Measurements from ENCODE around the gene TEKT3. TPM values are rescaled to one million over a fixed set of nuclear protein-coding genes. Genes with fewer than 3 reads are reported as not detected.

Gene TEKT3
- total RNA-seq, 1 donor from 2014 or later = 0.42 TPM

- no peaks in the 10 kb centered on the region for H3K27me3 Mint-ChIP-seq (ENCODE audit: low read depth)
- H3K4me1 Mint-ChIP-seq = peaks cover 17% of the 10 kb centered on the region
- no peaks in the 10 kb centered on the region for H3K36me3 Mint-ChIP-seq (ENCODE audit: low read depth)
- no peak overlapping the region for H3K4me3 Mint-ChIP-seq
- peaks cover 15% of the 10 kb centered on the region for H3K9me3 Mint-ChIP-seq
- H3K27ac Mint-ChIP-seq (ENCODE audit: unreplicated experiment) = no peak overlapping the region
- DNase-seq (ENCODE audit: low read depth, low spot score) = no peak
- TF ChIP-seq CTCF (conservative IDR thresholded peaks at IDR 0.05) = no peak
Measured at GRCh38 chr17:15382914-15383313, 41.5 kb upstream of the TEKT3 start.

GRCh38 chr17:15381707-15382106 lies 40.3 kb upstream of the TEKT3 start:
- H3K27me3 Mint-ChIP-seq (ENCODE audit: low read depth) = no peaks in the 10 kb centered on the region
- H3K4me1 Mint-ChIP-seq = peaks cover 29% of the 10 kb centered on the region
- no peaks in the 10 kb centered on the region for H3K36me3 Mint-ChIP-seq (ENCODE audit: low read depth)
- H3K9me3 Mint-ChIP-seq = peaks cover 10% of the 10 kb centered on the region
- DNase-seq (ENCODE audit: low read depth, low spot score) = no peak
- no peak overlapping the region for H3K27ac Mint-ChIP-seq (ENCODE audit: unreplicated experiment)
- no peak for TF ChIP-seq CTCF (conservative IDR thresholded peaks at IDR 0.05)
- no peak overlapping the region for H3K4me3 Mint-ChIP-seq

GRCh38 chr17:15380446-15380845 lies 39.0 kb upstream of the TEKT3 start:
- no peak overlapping the region for H3K4me3 Mint-ChIP-seq
- H3K9me3 Mint-ChIP-seq = peaks cover 8% of the 10 kb centered on the region
- H3K4me1 Mint-ChIP-seq = peaks cover 34% of the 10 kb centered on the region
- H3K36me3 Mint-ChIP-seq (ENCODE audit: low read depth) = no peaks in the 10 kb centered on the region
- H3K27me3 Mint-ChIP-seq (ENCODE audit: low read depth) = no peaks in the 10 kb centered on the region
- TF ChIP-seq CTCF (conservative IDR thresholded peaks at IDR 0.05) = no peak
- no peak for DNase-seq (ENCODE audit: low read depth, low spot score)
- H3K27ac Mint-ChIP-seq (ENCODE audit: unreplicated experiment) = no peak overlapping the region

- Mint-ChIP-seq H3K4me1 (peaks cover 32% of the 10 kb centered on the region), H3K27me3 (ENCODE audit: low read depth) (no peaks in the 10 kb centered on the region), H3K4me3 (no peak overlapping the region), H3K27ac (ENCODE audit: unreplicated experiment) (no peak overlapping the region), H3K36me3 (ENCODE audit: low read depth) (no peaks in the 10 kb centered on the region), H3K9me3 (peaks cover 8% of the 10 kb centered on the region)
- DNase-seq (ENCODE audit: low read depth, low spot score) = no peak
- TF ChIP-seq CTCF (conservative IDR thresholded peaks at IDR 0.05) = no peak
Measured at GRCh38 chr17:15379659-15380058, 38.3 kb upstream of the TEKT3 start.

- peaks cover 8% of the 10 kb centered on the region for H3K9me3 Mint-ChIP-seq
- H3K4me3 Mint-ChIP-seq = no peak overlapping the region
- no peaks in the 10 kb centered on the region for H3K27me3 Mint-ChIP-seq (ENCODE audit: low read depth)
- H3K36me3 Mint-ChIP-seq (ENCODE audit: low read depth) = no peaks in the 10 kb centered on the region
- no peak for DNase-seq (ENCODE audit: low read depth, low spot score)
- TF ChIP-seq CTCF (conservative IDR thresholded peaks at IDR 0.05) = no peak
- peaks cover 23% of the 10 kb centered on the region for H3K4me1 Mint-ChIP-seq
- no peak overlapping the region for H3K27ac Mint-ChIP-seq (ENCODE audit: unreplicated experiment)
Measured at GRCh38 chr17:15378243-15378642, 36.8 kb upstream of the TEKT3 start.

- H3K36me3 Mint-ChIP-seq (ENCODE audit: low read depth) = no peaks in the 10 kb centered on the region
- peak overlapping the region; percentile 93 for H3K27ac Mint-ChIP-seq (ENCODE audit: unreplicated experiment)
- no peak for TF ChIP-seq CTCF (conservative IDR thresholded peaks at IDR 0.05)
- H3K4me3 Mint-ChIP-seq = peak overlapping the region; percentile 32
- no peaks in the 10 kb centered on the region for H3K27me3 Mint-ChIP-seq (ENCODE audit: low read depth)
- H3K4me1 Mint-ChIP-seq = peaks cover 23% of the 10 kb centered on the region
- H3K9me3 Mint-ChIP-seq = peaks cover 8% of the 10 kb centered on the region
- DNase-seq (ENCODE audit: low read depth, low spot score) = peak; percentile 17
Measured at GRCh38 chr17:15377616-15378015, 36.2 kb upstream of the TEKT3 start.
